Adipocyte (in vitro differentiated cells): Measurements from ENCODE around the gene XCL1.

Experiments
- DNase-seq: peaks from one replicate; pipeline ENCODE4 v3.0.0-alpha.2; 2015; ENCODE audit warnings: low read depth
- H3K27me3 ChIP-seq: replicated peaks from 2 replicates; pipeline ENCODE4 v1.7.0; 2013; ENCODE audit warnings: mild to moderate bottlenecking, low read length, moderate library complexity; ENCODE audit not compliant: control insufficient read depth, insufficient read depth
- H3K36me3 ChIP-seq: 2 replicates; pipeline ENCODE4 v1.7.0; 2013; ENCODE audit warnings: low read length, mild to moderate bottlenecking, moderate library complexity; ENCODE audit not compliant: control insufficient read depth, insufficient read depth, severe bottlenecking
- H3K4me1 ChIP-seq: 2 replicates; pipeline ENCODE4 v1.7.0; 2013; ENCODE audit warnings: mild to moderate bottlenecking, low read length, moderate library complexity; ENCODE audit not compliant: control insufficient read depth, insufficient read depth
- H3K4me3 ChIP-seq: 2 replicates; pipeline ENCODE4 v1.7.0; 2013; ENCODE audit warnings: mild to moderate bottlenecking, low read length, moderate library complexity
- H3K9ac ChIP-seq: 2 replicates; pipeline ENCODE4 v1.7.0; 2013; ENCODE audit warnings: mild to moderate bottlenecking, low read length, moderate library complexity
- H3K9me3 ChIP-seq: 2 replicates; pipeline ENCODE4 v1.7.0; 2013; ENCODE audit warnings: mild to moderate bottlenecking, low read length, moderate library complexity; ENCODE audit not compliant: control insufficient read depth

XCL1 gene

DNA sequence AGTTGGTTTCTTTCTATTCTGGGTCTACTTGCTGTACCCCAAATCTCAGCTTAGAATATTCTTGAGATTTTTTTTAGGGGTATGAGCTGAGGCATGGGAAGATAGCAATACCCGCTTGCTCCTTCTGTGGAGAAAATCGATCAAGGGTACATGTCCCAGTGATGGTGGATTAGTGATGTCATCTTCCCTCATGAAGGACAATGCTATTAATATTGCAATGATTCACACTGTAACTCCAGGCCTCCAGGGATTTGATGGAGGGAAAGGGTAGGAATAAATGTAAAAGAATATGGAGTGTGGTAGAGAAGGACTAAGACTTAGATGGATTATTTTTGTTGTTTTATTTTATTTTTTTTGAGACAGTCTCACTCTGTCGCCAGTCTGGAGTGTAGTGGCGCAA lies 47.4 kb downstream of the XCL1 start:
- Histone ChIP-seq H3K9me3 (no peaks in the 10 kb centered on the region), H3K36me3 (no peaks in the 10 kb centered on the region), H3K9ac (no peak overlapping the region), H3K4me3 (no peak overlapping the region), H3K27me3 (no peaks in the 10 kb centered on the region), H3K4me1 (peaks cover 48% of the 10 kb centered on the region)
- no peak for DNase-seq

GRCh38 chr1:168626326-168626725 lies 49.9 kb downstream of the XCL1 start:
- H3K9ac ChIP-seq, result no peak overlapping the region
- no peaks in the 10 kb centered on the region for H3K36me3 ChIP-seq
- H3K4me1 ChIP-seq, result peaks cover 40% of the 10 kb centered on the region
- no peaks in the 10 kb centered on the region for H3K27me3 ChIP-seq
- no peaks in the 10 kb centered on the region for H3K9me3 ChIP-seq
- no peak for DNase-seq
- no peak overlapping the region for H3K4me3 ChIP-seq

GRCh38 chr1:168627370-168627769 lies 51.0 kb downstream of the XCL1 start:
- no peaks in the 10 kb centered on the region for H3K9me3 ChIP-seq

DNA sequence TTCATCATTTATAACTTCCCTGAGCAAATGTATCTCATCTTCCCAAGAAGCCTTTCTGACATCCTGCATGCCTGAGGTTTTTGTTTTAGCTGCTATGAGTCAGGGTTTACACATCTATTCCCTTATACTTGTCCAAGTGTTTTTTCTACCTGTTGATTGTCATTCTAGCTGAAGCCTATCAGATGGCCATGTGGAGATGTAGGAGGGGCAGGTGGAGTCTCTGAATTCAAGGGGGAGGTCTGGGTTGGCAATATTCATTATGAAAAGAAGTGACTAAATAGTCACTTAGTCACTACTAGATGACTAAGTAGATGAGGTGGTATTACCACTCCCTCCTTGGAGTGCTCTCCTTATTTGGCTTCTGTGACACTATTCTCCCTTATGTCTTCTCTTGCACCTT lies 52.4 kb downstream of the XCL1 start:
- H3K9me3 ChIP-seq, result no peaks in the 10 kb centered on the region
- H3K27me3 ChIP-seq, result no peaks in the 10 kb centered on the region
- peaks cover 15% of the 10 kb centered on the region for H3K4me1 ChIP-seq
- peak; percentile 30 for DNase-seq
- no peak overlapping the region for H3K9ac ChIP-seq
- H3K36me3 ChIP-seq, result no peaks in the 10 kb centered on the region
- H3K4me3 ChIP-seq, result no peak overlapping the region

More at GRCh38 chr1:168627370-168627769, 51.0 kb downstream of the XCL1 start:
- no peak for DNase-seq
- Histone ChIP-seq H3K9ac (no peak overlapping the region), H3K4me3 (no peak overlapping the region), H3K4me1 (peaks cover 30% of the 10 kb centered on the region), H3K36me3 (no peaks in the 10 kb centered on the region), H3K27me3 (no peaks in the 10 kb centered on the region)

DNA sequence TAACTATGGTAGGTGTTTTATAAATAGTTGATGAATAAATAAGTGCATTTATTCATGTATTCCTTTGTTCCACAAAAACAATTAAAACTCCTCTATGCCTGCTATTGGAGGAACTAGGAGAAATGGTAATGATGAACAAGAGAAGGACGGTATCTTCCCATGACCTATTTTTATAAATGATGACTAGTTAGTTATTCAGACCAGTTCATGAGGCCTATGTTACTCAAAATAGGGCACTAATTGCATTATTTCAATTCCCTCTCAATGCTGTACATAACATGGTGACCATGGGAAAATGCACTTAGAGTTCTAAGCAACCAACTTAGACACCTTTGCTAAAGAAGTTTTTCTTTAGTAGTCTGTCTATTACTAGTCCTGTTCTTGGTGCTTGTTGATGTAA lies 53.1 kb downstream of the XCL1 start:
- H3K27me3 ChIP-seq, result no peaks in the 10 kb centered on the region
- H3K4me3 ChIP-seq, result no peak overlapping the region
- H3K9ac ChIP-seq, result no peak overlapping the region
- DNase-seq, result no peak
- H3K4me1 ChIP-seq, result peaks cover 12% of the 10 kb centered on the region
- H3K36me3 ChIP-seq, result no peaks in the 10 kb centered on the region
- H3K9me3 ChIP-seq, result no peaks in the 10 kb centered on the region
